ENCODE data around the gene ITGA2B. TPM values are rescaled to one million over a fixed set of nuclear protein-coding genes. Genes with fewer than 3 reads are reported as not detected.
A peak's percentile ranks its signal among the peaks of the same experiment; 100 is the strongest.

The ITGA2B gene
- total and polyA plus RNA-seq, 2 of the 4 experiments (the other 2 are of a cell fraction), result under 0.01 to 0.26 TPM

- WGBS, 2 experiments (ENCODE audit: extremely low coverage in 2 of 2, insufficient read length in 1 of 2), result 59% methylated on average over 10 of the region's 11 CpGs; no CpG with 5 or more reads in 1 of the 2 experiments
- CTCF ChIA-PET, result interaction anchor here (1.4 kb wide), 1 partner anchor 133 kb away, joined by 5 read pairs; no protein-coding TSS in a partner anchor
Measured at GRCh38 chr17:44343510-44344209, 45.8 kb downstream of the ITGA2B start.

More at GRCh38 chr17:44343510-44344209, 45.8 kb downstream of the ITGA2B start:
- Histone ChIP-seq H3K27me3 (ENCODE audit: control insufficient read depth, insufficient read depth, low read length) (no peaks in the 10 kb centered on the region), H3K18ac (ENCODE audit: low read depth, low read length) (no peak overlapping the region), H3K4me1 (ENCODE audit: control insufficient read depth, insufficient read depth, low read length) (peaks cover 4% of the 10 kb centered on the region; the same call in 1 of the 2 replicates), H3K4me2 (ENCODE audit: low read depth, low read length) (no peak overlapping the region), H3K56ac (ENCODE audit: extremely low read depth, insufficient read depth, low read length) (no peak overlapping the region), H2AFZ (replicated peaks; ENCODE audit: low read length, poor library complexity) (peak overlapping the region; percentile 57), H3K9me3 (ENCODE audit: control insufficient read depth, insufficient read depth, low read length) (no peaks in the 10 kb centered on the region), H2AK9ac (replicated peaks; ENCODE audit: low read depth, low read length, poor library complexity) (no peak overlapping the region), H2BK15ac (ENCODE audit: low read depth, low read length) (no peak overlapping the region), H3K9me1 (ENCODE audit: insufficient read depth, low read length) (peaks cover 10% of the 10 kb centered on the region; the same call in 1 of the 2 replicates), H2AK5ac (ENCODE audit: low read depth, low read length) (0 out of 2 replicates have a peak overlapping the region, but pooled peaks have one; percentile 24), H3K27ac (ENCODE audit: insufficient read depth, low read length) (no peak overlapping the region), H4K5ac (ENCODE audit: low read depth, low read length) (no peak overlapping the region), H4K8ac (ENCODE audit: low read depth in 2 of 2, low read length in 2 of 2) (peak overlapping the region; percentile 7 to 91; a peak in 3 of 4 replicates), H3K4me3 (ENCODE audit: insufficient read depth, low read depth, low read length) (no peak overlapping the region), H3K9ac (ENCODE audit: low read depth, low read length) (no peak overlapping the region), H3K36me3 (ENCODE audit: control insufficient read depth, insufficient read depth, low read length) (no peaks in the 10 kb centered on the region), H2BK5ac (ENCODE audit: low read depth, low read length, poor library complexity, severe bottlenecking) (no peak overlapping the region), H3K79me1 (ENCODE audit: low read depth in 1 of 2, low read length in 2 of 2) (peaks cover 5 to 24% of the 10 kb centered on the region in 2 experiments), H4K20me1 (ENCODE audit: insufficient read depth, low read length) (peaks cover 5% of the 10 kb centered on the region; the same call in 1 of the 2 replicates), H4K91ac (ENCODE audit: insufficient read depth, low read depth, low read length) (no peak overlapping the region), H3K23ac (ENCODE audit: low read depth, low read length) (no peak overlapping the region), H2BK20ac (ENCODE audit: low read depth, low read length) (no peak overlapping the region), H3K14ac (replicated peaks; ENCODE audit: low read depth, low read length) (no peak overlapping the region), H2BK120ac (ENCODE audit: low read depth, low read length) (no peak overlapping the region), H3K4ac (ENCODE audit: low read depth, low read length) (no peak overlapping the region)
- intact Hi-C loops (cut with micrococcal nuclease), result no loop called here
- BruUV-seq (replicated peaks), result no TSS peak
- TF ChIP-seq NFE2L2 (IDR thresholded peaks at IDR 0.05; ENCODE audit: low read depth, low read length), result no peak
- no peak for TF ChIP-seq BHLHE40 (IDR thresholded peaks at IDR 0.05; ENCODE audit: low read depth, low read length)
- no peak for TF ChIP-seq USF2 (IDR thresholded peaks at IDR 0.05; ENCODE audit: low read depth, low read length)
- TF ChIP-seq RCOR1 (IDR thresholded peaks at IDR 0.05; ENCODE audit: insufficient replicate concordance, low read length), result no peak
- no peak for TF ChIP-seq POLR2A (IDR thresholded peaks at IDR 0.05; ENCODE audit: low read depth, low read length)
- no peak for TF ChIP-seq ELK1 (IDR thresholded peaks at IDR 0.05; ENCODE audit: borderline replicate concordance, low read depth, low read length)
- no peak for TF ChIP-seq CTCF (conservative IDR thresholded peaks at IDR 0.05; ENCODE audit: low read depth, low read length)
- no peak for TF ChIP-seq CHD1 (IDR thresholded peaks at IDR 0.05; ENCODE audit: low read depth, low read length)
- no peak for TF ChIP-seq MAZ (IDR thresholded peaks at IDR 0.05; ENCODE audit: borderline replicate concordance, low read depth, low read length)
- TF ChIP-seq RAD21 (IDR thresholded peaks at IDR 0.05; ENCODE audit: low read length), result no peak
- in situ Hi-C loops (cut with MboI; ENCODE audit: low sequenced_read_pairs), result no loop called here
- DNase-seq (no peak), ATAC-seq (ENCODE audit: low read depth) (no peak)
- dilution Hi-C loops (cut with HindIII; ENCODE audit: low sequenced_read_pairs, unreplicated experiment), result no loop called here
- POLR2A ChIA-PET (ENCODE audit: unreplicated experiment), result interaction anchor here (0.5 kb wide), 1 partner anchor 301 kb away, joined by 6 read pairs; no protein-coding TSS in a partner anchor
